ENCODE measurements around the gene CBFA2T2.
A peak's percentile ranks its signal among the peaks of the same experiment; 100 is the strongest.

The CBFA2T2 gene

DNA sequence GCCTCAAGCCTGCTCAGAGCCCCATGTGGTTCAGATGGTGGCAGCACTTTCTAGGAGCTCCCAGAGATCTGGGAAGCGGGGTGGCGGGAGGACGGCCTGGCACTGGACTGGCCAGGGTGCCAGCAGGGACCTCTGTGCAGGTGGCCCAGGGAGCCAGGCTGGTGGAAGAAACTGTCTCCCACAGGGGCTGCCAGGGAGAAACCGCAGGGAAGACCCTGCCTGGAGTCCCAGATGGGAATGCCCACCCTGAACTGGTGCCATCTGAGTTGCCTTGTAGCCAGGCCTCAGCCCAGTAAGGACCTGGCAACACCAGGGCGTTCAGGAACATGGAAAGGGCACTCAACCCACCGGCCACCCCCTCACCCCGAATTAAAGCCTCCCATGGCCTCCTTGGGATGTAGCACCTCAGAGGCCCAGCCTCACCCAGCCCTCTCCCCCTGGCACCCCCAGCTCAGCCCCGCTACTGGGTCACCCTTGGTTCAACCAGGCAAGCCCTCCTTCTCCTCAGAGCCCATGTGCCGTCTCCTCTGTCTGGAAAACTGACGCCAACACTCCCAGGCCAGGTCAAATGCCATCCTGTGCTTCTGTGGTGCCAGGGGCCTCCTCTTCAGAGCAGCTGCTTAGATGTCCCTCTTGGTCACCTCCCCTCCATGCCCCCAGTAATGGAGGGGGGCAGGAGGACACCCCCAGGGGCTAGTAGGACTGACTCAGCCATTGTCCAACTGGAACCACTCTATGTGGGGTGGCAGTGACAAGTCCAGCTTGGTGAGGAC lies 166.3 kb downstream of the CBFA2T2 start:
- H3K36me3 ChIP-seq (ENCODE audit: control insufficient read depth, insufficient read depth, low read length): no peaks in the 10 kb centered on the region
- H3K27ac ChIP-seq (ENCODE audit: insufficient read depth, low read length, poor library complexity, severe bottlenecking): no peak overlapping the region
- H3K4me3 ChIP-seq (ENCODE audit: insufficient read depth, low read depth, low read length, poor library complexity, severe bottlenecking): no peak overlapping the region
- no peaks in the 10 kb centered on the region for H3K9me3 ChIP-seq (ENCODE audit: control insufficient read depth, low read length)
- no peaks in the 10 kb centered on the region for H3K4me1 ChIP-seq (ENCODE audit: control insufficient read depth, insufficient read depth, low read length, poor library complexity, severe bottlenecking)
- H3K27me3 ChIP-seq (replicated peaks; ENCODE audit: control insufficient read depth, insufficient read depth, low read length, poor library complexity, severe bottlenecking): no peaks in the 10 kb centered on the region
- DNase-seq: no peak

DNA sequence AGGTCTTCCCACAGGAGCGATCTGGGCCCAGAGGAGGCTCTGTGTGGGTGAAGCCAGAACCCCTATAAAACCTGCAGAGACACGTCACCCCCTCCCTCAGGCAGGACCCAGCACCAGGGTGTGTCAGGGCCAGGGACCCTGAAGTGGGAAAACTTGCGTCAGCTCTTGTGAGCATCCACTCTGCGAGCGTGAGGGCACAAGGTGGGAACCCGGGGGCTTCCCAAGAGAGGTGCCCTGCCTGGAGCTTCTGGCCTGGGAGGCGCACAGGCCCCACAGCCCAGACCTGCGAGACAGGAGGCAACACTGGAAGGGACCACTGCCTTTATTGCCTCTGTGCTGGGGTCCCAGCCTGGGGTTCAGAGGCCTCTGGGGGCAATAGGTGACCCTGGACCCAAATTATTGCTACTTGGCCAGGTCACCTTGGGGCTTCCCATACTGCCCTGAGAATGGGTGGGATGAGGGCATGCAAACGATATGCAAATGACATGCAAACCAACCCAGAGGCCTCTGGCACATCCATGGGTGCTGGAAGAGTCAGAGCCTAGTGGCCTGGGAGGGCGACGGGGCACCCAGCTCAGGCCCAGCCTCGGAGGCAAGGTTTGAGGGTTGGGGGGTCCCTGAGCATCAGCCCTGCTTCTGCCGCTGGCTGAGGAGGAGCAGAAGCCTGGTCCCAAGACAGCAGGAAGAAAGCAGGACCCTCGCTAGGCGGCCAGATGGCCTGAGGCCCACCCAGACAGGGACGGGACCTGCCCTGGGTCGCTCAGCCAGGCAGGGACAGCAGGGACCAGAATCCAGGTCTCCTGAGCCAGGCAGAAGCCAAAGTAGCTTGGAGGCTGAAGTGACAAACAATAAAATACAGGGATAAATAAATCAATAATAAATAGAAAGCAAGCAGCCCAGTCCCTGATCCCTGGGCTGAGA lies 167.1 kb downstream of the CBFA2T2 start:
- no peaks in the 10 kb centered on the region for H3K27me3 ChIP-seq (replicated peaks; ENCODE audit: control insufficient read depth, insufficient read depth, low read length, poor library complexity, severe bottlenecking)
- no peaks in the 10 kb centered on the region for H3K9me3 ChIP-seq (ENCODE audit: control insufficient read depth, low read length)
- H3K36me3 ChIP-seq (ENCODE audit: control insufficient read depth, insufficient read depth, low read length): no peaks in the 10 kb centered on the region
- no peak overlapping the region for H3K27ac ChIP-seq (ENCODE audit: insufficient read depth, low read length, poor library complexity, severe bottlenecking)
- DNase-seq: no peak
- no peak overlapping the region for H3K4me3 ChIP-seq (ENCODE audit: insufficient read depth, low read depth, low read length, poor library complexity, severe bottlenecking)
- H3K4me1 ChIP-seq (ENCODE audit: control insufficient read depth, insufficient read depth, low read length, poor library complexity, severe bottlenecking): no peaks in the 10 kb centered on the region

DNA sequence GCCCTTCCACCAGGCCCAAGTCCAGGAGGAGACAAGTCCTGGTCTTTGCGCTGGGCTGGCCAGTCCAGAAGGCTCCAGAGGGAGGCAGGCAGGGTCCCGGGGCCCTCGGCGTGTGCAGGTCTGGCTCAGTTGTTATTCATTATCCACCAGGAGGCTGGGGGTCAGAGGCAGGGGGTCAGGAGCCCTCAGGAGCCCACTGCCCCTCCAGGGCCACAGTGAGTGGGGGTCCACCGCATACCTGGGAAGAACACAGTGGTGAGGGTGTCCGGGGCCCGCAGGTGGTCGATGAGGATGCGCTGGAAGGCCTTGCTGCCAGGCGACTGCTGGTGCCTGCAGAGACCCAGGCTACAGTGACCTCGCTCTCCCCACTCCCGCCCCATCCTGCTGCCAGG lies 167.8 kb downstream of the CBFA2T2 start:
- DNase-seq: no peak
- Histone ChIP-seq H3K4me3 (ENCODE audit: insufficient read depth, low read depth, low read length, poor library complexity, severe bottlenecking) (no peak overlapping the region), H3K27ac (ENCODE audit: insufficient read depth, low read length, poor library complexity, severe bottlenecking) (no peak overlapping the region)

GRCh38 chr20:33658510-33658909 lies 168.6 kb downstream of the CBFA2T2 start:
- Histone ChIP-seq H3K9me3 (ENCODE audit: control insufficient read depth, low read length) (no peaks in the 10 kb centered on the region), H3K27ac (ENCODE audit: insufficient read depth, low read length, poor library complexity, severe bottlenecking) (no peak overlapping the region), H3K4me3 (ENCODE audit: insufficient read depth, low read depth, low read length, poor library complexity, severe bottlenecking) (no peak overlapping the region), H3K36me3 (ENCODE audit: control insufficient read depth, insufficient read depth, low read length) (no peaks in the 10 kb centered on the region), H3K27me3 (replicated peaks; ENCODE audit: control insufficient read depth, insufficient read depth, low read length, poor library complexity, severe bottlenecking) (no peaks in the 10 kb centered on the region), H3K4me1 (ENCODE audit: control insufficient read depth, insufficient read depth, low read length, poor library complexity, severe bottlenecking) (peaks cover 8% of the 10 kb centered on the region)
- no peak for DNase-seq

More for the DNA sequence above, 167.8 kb downstream of the CBFA2T2 start:
- Histone ChIP-seq H3K9me3 (ENCODE audit: control insufficient read depth, low read length) (no peaks in the 10 kb centered on the region), H3K4me1 (ENCODE audit: control insufficient read depth, insufficient read depth, low read length, poor library complexity, severe bottlenecking) (peaks cover 1% of the 10 kb centered on the region), H3K36me3 (ENCODE audit: control insufficient read depth, insufficient read depth, low read length) (no peaks in the 10 kb centered on the region), H3K27me3 (replicated peaks; ENCODE audit: control insufficient read depth, insufficient read depth, low read length, poor library complexity, severe bottlenecking) (no peaks in the 10 kb centered on the region)

- no peaks in the 10 kb centered on the region for H3K36me3 ChIP-seq (ENCODE audit: control insufficient read depth, insufficient read depth, low read length)
- H3K27me3 ChIP-seq (replicated peaks; ENCODE audit: control insufficient read depth, insufficient read depth, low read length, poor library complexity, severe bottlenecking): no peaks in the 10 kb centered on the region
- H3K4me1 ChIP-seq (ENCODE audit: control insufficient read depth, insufficient read depth, low read length, poor library complexity, severe bottlenecking): peaks cover 12% of the 10 kb centered on the region
- no peak overlapping the region for H3K27ac ChIP-seq (ENCODE audit: insufficient read depth, low read length, poor library complexity, severe bottlenecking)
- DNase-seq: no peak
- no peak overlapping the region for H3K4me3 ChIP-seq (ENCODE audit: insufficient read depth, low read depth, low read length, poor library complexity, severe bottlenecking)
- H3K9me3 ChIP-seq (ENCODE audit: control insufficient read depth, low read length): no peaks in the 10 kb centered on the region
Measured at GRCh38 chr20:33658929-33659328, 169.0 kb downstream of the CBFA2T2 start.

GRCh38 chr20:33659341-33660034 lies 169.6 kb downstream of the CBFA2T2 start:
- Histone ChIP-seq H3K4me1 (ENCODE audit: control insufficient read depth, insufficient read depth, low read length, poor library complexity, severe bottlenecking) (peaks cover 17% of the 10 kb centered on the region), H3K27me3 (replicated peaks; ENCODE audit: control insufficient read depth, insufficient read depth, low read length, poor library complexity, severe bottlenecking) (no peaks in the 10 kb centered on the region), H3K36me3 (ENCODE audit: control insufficient read depth, insufficient read depth, low read length) (no peaks in the 10 kb centered on the region), H3K27ac (ENCODE audit: insufficient read depth, low read length, poor library complexity, severe bottlenecking) (no peak overlapping the region), H3K4me3 (ENCODE audit: insufficient read depth, low read depth, low read length, poor library complexity, severe bottlenecking) (no peak overlapping the region), H3K9me3 (ENCODE audit: control insufficient read depth, low read length) (no peaks in the 10 kb centered on the region)
- no peak for DNase-seq

GRCh38 chr20:33660035-33660684 lies 170.3 kb downstream of the CBFA2T2 start:
- no peak overlapping the region for H3K27ac ChIP-seq (ENCODE audit: insufficient read depth, low read length, poor library complexity, severe bottlenecking)
- no peak for DNase-seq
- H3K36me3 ChIP-seq (ENCODE audit: control insufficient read depth, insufficient read depth, low read length): no peaks in the 10 kb centered on the region
- no peaks in the 10 kb centered on the region for H3K9me3 ChIP-seq (ENCODE audit: control insufficient read depth, low read length)
- H3K27me3 ChIP-seq (replicated peaks; ENCODE audit: control insufficient read depth, insufficient read depth, low read length, poor library complexity, severe bottlenecking): no peaks in the 10 kb centered on the region
- H3K4me3 ChIP-seq (ENCODE audit: insufficient read depth, low read depth, low read length, poor library complexity, severe bottlenecking): no peak overlapping the region
- peaks cover 21% of the 10 kb centered on the region for H3K4me1 ChIP-seq (ENCODE audit: control insufficient read depth, insufficient read depth, low read length, poor library complexity, severe bottlenecking)

DNA sequence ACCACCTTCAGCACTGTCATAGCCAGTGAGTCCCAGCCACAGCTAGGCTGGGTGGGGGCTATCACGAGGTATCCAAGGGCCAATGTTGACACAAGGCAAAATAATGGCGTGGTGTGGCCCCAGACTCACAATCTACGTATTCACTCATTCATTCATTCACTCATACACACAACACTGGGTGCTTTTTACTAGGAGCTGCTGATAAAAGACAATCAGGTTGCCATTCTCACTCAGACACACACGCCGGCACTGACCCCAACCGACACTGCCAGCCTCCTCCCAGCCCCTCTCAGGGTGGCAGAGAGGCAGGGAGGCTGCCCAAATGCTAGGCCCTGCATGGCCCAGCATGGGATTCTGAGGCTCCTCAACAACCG lies 170.8 kb downstream of the CBFA2T2 start:
- Histone ChIP-seq H3K4me1 (ENCODE audit: control insufficient read depth, insufficient read depth, low read length, poor library complexity, severe bottlenecking) (peaks cover 21% of the 10 kb centered on the region), H3K27ac (ENCODE audit: insufficient read depth, low read length, poor library complexity, severe bottlenecking) (no peak overlapping the region), H3K9me3 (ENCODE audit: control insufficient read depth, low read length) (no peaks in the 10 kb centered on the region)

GRCh38 chr20:33662172-33662571 lies 172.3 kb downstream of the CBFA2T2 start, which contains the start of gene C20orf144:
Gene C20orf144, plus strand, starts transcription at chr20:33662327. Its CDS starts 19 bp downstream, at chr20:33662346.
- Histone ChIP-seq H3K27ac (ENCODE audit: insufficient read depth, low read length, poor library complexity, severe bottlenecking) (peak within 1 kb of the TSS; percentile 82), H3K4me3 (ENCODE audit: insufficient read depth, low read depth, low read length, poor library complexity, severe bottlenecking) (peak within 1 kb of the TSS; percentile 74), H3K27me3 (replicated peaks; ENCODE audit: control insufficient read depth, insufficient read depth, low read length, poor library complexity, severe bottlenecking) (no peaks in the 10 kb centered on the region), H3K9me3 (ENCODE audit: control insufficient read depth, low read length) (no peaks in the 10 kb centered on the region), H3K36me3 (ENCODE audit: control insufficient read depth, insufficient read depth, low read length) (no peaks in the 10 kb centered on the region), H3K4me1 (ENCODE audit: control insufficient read depth, insufficient read depth, low read length, poor library complexity, severe bottlenecking) (peaks cover 29% of the 10 kb centered on the region)
- no peak for DNase-seq

More for the DNA sequence above, 170.8 kb downstream of the CBFA2T2 start:
- Histone ChIP-seq H3K4me3 (ENCODE audit: insufficient read depth, low read depth, low read length, poor library complexity, severe bottlenecking) (no peak overlapping the region), H3K27me3 (replicated peaks; ENCODE audit: control insufficient read depth, insufficient read depth, low read length, poor library complexity, severe bottlenecking) (no peaks in the 10 kb centered on the region), H3K36me3 (ENCODE audit: control insufficient read depth, insufficient read depth, low read length) (no peaks in the 10 kb centered on the region)
- no peak for DNase-seq

All from effector memory CD4-positive, alpha-beta T cell (primary cell).